Epithelial cell of proximal tubule (primary cell): Measurements from ENCODE around the gene CGGBP1. TPM values are rescaled to one million over a fixed set of nuclear protein-coding genes. Genes with fewer than 3 reads are reported as not detected.

Source experiments
- DNase-seq: peaks from one replicate; pipeline ENCODE4 v3.0.0-alpha.2; 2011; ENCODE audit warnings: low read depth
- H3K4me3 ChIP-seq: 2 replicates; pipeline ENCODE4 v1.5.1; 2011; ENCODE audit warnings: low read depth, mild to moderate bottlenecking, low read length
- CTCF ChIP-seq: conservative IDR thresholded peaks from 2 replicates; pipeline ENCODE4 v1.5.1; 2012; ENCODE audit warnings: low read depth, mild to moderate bottlenecking, low read length
- total RNA-seq: library from RNA; depleted of rRNA; stranded (reverse); fragments of >200 nt; gene quantifications from 2 replicates; pipeline ENCODE4 v1.2.3, GENCODE V29; 2015

The CGGBP1 gene
- total RNA-seq, 1 donor from 2014 or later = 34.8 TPM

- H3K4me3 ChIP-seq = no peak overlapping the region
- TF ChIP-seq CTCF = no peak
- DNase-seq = no peak
Measured at GRCh38 chr3:88082854-88083253, 24.0 kb upstream of the CGGBP1 start.

- no peak for DNase-seq
- TF ChIP-seq CTCF = no peak
- no peak overlapping the region for H3K4me3 ChIP-seq
Measured at GRCh38 chr3:88078932-88079331, 20.1 kb upstream of the CGGBP1 start.

- DNase-seq = no peak
Measured at GRCh38 chr3:88076712-88077111, 17.9 kb upstream of the CGGBP1 start.

DNA sequence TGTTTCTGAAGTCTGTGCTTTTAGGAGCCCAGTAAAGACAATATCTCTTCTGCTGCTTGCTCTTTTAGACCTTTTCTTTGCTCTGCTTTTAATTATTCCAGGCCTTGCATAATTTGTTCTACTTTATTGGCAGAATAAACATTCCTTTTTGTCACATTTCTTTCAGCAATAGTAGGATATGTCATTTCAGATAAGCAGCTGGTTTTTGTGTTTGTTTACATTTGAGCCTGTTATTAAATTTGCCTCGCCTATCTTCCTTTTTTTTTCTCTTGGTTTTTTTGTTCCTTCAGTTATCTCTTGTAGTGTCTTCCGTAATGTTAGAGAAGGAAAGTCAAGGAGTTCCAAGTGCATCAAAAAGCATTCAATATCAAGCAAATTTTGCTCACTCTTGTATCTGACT lies 16.7 kb upstream of the CGGBP1 start:
- no peak for TF ChIP-seq CTCF
- H3K4me3 ChIP-seq = no peak overlapping the region
- DNase-seq = no peak

More at GRCh38 chr3:88076712-88077111, 17.9 kb upstream of the CGGBP1 start:
- no peak overlapping the region for H3K4me3 ChIP-seq
- no peak for TF ChIP-seq CTCF

DNA sequence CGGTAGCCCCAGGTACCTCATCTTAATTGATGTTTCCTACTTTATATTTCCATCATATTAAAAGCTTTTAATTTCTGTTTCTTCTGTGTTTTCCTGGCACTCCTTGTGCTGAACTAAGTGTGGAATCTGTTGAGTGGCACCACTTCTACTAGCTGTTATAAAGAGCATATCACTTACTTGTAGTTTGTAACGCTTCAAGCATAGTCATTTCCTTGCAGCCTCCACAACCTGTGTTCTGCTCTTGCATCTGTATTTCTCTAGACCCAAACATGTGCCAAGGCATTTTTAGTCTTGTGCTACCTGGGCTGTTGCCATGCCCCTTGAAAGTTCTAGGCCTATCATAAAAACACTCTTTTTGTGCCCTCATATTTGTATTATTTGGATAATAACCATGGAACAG lies 16.3 kb upstream of the CGGBP1 start:
- DNase-seq = no peak
- no peak overlapping the region for H3K4me3 ChIP-seq
- no peak for TF ChIP-seq CTCF

DNA sequence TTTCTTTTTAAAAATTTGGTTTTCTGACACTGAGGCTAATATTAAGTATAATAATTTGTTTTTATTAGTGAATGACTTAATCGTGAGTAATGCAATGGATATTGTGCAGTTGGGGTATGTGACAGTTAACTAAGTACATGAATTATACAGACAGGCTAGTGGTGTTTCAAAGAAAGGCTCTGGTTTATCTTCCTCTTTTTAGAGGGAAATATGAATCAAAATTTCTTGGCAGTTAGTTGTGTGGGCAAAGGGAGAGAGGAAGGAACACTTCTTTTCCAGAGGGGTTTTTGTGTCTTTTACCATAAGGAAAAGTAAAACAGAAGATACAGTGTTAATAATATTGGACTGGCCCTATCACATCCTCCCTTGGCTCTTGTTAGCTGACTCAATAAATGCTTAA lies 2.9 kb upstream of the CGGBP1 start:
- TF ChIP-seq CTCF = no peak
- H3K4me3 ChIP-seq = peak overlapping the region; percentile 6
- no peak for DNase-seq

- peak overlapping the region; percentile 73 for H3K4me3 ChIP-seq
- no peak for DNase-seq
- no peak for TF ChIP-seq CTCF
Measured at GRCh38 chr3:88059380-88060170, 770 bp upstream of the CGGBP1 start.
